CD4-positive, alpha-beta T cell treated with Interleukin-12 subunit alpha and Interleukin-12 subunit beta, for 1 hour (primary cell): ENCODE results near the gene KMT2C.
"Not testable (repeated sequence)": the region's sequence is repeated elsewhere in the genome, so short reads cannot be mapped to it uniquely, and the experiment has no call there.

ENCODE experiments used
- DNase-seq: peaks from one replicate; pipeline ENCODE4 v3.0.0-alpha.2; 2020

Gene KMT2C

DNA sequence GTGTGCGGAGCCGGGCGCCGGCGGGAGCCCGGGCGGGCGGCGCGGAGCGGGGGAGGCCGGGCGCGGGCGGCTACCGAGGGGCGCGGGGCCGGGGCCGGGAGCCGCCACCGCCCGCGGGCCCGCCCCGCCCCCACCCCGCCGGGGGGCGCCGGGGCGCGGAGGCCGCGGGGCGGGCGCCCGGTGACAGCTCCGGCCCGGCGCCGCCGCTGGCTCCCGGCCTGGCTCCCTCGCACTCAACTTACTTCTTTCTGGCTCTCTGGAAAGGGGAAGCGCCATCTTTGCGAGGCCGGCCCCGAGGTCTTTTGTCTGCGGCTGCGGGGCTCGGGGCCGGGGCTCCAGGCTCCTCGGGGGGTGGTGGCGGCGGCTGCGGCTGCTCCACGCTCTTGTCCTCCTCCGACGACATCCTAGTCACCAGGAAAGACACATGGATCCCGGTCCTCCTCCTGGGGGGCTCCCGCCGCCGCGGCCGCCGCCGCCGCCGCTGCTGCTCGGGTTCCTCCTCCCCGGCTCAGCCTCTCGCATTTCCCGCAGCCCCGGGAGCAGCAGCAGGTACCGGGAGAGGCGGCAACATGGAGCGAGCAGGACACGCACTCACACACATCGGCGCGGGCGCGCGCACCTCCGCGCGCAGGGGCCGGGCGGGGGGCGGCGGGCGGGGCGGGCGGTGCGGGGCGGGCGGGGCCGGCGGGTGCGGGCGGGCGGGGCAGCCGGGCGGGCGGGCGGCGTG is at the start of gene KMT2C:
Gene KMT2C (minus strand): TSS at position 620 of the 727 bp plus-strand sequence. CDS start 217 bp downstream, at position 403.
- DNase-seq, result peak; percentile 65

DNA sequence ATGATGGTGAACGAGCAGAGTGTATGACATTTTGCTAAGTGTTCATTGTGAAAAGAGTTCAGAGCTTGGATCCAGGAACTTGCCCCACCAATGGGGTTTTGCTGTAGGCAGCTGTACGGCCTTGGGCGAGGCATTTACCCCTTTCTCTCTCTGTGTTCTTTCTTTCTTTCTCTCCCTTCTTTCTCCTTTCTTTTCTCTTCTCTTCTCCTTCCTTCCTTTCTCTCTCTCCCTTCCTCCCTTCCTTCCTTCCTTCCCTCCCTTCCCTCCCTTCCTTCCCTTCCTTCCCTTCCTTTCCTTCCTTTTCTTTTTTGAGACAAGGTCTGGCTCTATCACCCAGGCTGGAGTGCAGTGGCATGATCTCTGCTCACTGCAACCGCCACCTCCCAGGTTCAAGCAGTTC is 45.3 kb upstream of the KMT2C start:
- no peak for DNase-seq

DNA sequence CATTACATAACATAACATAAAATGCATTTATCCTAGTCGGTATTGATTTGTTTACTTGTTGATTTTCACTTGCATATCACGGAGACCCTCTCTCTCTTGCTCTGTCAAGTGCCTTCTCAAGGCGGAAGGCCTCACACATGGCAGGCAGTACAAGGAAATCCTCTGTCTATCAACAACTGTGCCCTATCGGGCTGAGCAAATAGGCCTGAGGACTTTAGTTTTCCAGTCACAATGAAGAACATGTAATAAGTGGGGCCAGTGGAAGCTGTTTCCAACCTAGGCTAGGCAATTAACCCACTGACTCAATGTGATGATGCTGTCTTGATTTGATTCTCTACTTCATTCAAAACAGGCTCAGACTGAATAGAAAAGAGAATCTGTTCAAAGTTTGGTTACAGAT is 44.9 kb upstream of the KMT2C start:
- DNase-seq, result no peak

GRCh38 chr7:152479595-152479994 is 43.8 kb upstream of the KMT2C start:
- no peak for DNase-seq

DNA sequence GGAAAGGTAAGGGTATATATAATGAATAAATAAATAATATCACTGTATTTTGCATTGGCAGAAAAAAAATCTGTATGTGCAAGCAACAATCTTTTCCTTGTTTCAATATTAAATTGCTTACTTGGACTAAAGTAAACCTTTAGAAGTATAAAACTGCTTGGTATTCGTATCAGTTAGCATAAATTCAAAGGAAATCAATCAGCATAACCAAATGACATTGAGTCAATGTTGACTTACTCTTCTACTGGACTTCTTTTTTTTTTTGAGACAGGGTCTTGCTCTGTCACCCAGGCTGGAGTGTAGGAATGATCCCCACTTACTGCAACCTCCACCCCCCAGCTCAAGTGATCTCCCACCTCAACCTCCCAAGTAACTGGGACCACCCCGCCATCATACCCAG is 42.3 kb upstream of the KMT2C start:
- no peak for DNase-seq

DNA sequence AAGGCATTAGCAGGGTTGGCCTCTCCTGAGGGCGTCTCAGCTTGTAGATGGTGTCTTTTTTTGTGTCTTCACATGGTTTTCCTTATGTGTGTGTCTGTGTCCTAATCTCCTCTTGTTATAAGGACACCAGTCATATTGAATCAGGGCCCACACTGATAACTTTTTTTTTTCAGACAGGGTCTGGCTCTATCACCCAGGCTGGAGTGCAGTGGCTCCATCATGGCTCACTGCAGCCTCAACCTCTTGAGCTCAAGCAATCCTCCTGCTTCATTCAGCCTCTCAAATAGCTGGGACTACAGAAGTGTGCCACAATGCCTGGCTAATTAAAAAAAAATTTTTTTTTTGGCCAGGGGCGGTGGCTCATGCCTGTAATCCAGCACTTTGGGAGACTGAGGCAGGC is 41.3 kb upstream of the KMT2C start:
- DNase-seq, result no peak

DNA sequence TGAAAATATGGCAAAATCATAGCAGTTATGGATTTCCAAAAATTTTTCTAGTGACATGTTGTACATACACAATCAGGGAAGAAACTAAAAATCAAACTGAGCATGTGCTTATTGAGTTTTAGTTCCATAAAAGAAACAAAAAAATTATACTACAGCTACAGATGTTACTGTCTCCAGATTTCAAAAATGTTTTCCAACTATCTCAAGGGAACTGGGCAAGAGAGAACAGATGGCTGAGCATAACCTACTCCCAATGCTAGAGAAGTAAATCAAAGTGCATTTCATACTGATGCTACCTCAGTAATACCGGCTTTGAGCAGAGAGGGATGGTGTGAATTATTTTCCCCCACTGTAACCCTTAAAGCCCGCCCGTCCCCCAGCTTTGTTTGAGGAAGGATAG is 40.7 kb upstream of the KMT2C start:
- no peak for DNase-seq

DNA sequence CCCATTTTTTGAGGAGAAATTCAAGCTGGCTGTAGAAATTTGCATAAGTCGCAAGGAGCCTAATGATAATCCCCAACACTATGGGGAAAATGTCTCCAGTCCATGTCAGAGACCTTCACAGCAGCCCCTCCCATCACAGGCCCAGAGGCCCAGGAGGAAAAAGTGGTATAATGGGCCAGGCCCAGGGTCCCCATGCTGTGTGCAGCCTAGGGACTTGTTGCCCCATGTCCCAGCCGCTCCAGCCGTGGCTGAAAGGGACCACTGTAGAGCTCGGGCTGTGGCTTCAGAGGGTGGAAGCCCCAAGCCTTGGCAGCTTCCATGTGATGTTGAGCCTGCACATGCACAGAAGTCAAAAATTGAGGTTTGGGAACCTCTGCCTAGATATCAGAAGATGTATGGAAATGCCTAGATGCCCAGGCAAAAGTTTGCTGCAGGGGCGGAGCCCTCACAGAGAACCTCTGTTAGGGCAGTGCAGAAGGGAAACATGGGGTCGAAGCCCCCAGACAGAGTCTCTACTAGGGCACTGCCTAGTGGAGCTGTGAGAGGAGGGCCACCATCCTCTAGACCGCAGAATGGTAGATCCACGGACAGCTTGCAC is 35.3 kb upstream of the KMT2C start:
- DNase-seq, result not testable (repeated sequence)

DNA sequence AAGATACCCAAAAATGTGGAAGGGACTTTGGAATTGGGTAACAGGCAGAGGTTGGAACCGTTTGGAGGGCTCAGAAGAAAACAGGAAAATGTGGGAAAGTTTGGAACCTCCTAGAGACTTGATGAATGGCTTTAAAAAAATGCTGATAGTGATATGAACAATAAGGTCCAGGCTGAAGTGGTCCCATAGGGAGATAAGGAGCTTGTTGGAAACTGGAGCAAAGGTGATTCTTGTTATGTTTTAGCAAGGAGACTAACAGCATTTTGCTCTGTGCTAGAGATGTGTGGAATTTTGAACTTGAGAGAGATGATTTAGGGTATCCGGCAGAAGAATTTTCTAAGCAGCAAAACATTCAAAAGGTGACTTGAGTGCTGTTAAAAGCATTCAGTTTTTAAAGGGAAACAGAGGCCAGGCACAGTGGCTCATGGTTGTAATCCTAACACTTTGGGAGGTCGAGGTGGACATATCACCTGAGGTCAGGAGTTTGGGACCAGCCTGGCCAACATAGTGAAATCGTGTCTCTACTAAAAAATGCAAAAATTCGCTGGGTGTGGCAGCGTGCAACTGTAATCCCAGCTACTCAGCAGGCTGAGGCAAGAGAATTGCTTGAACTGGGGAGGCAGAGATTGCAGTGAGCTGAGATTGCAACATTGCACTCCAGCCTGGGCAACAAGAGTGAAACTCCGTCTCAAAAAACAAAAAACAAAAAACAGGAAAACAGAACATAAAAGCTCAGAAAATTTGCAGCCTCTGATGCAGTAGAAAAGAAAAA is 34.6 kb upstream of the KMT2C start:
- not testable (repeated sequence) for DNase-seq

- DNase-seq, result not testable (repeated sequence)
Measured at GRCh38 chr7:152469576-152469975, 33.8 kb upstream of the KMT2C start.

DNA sequence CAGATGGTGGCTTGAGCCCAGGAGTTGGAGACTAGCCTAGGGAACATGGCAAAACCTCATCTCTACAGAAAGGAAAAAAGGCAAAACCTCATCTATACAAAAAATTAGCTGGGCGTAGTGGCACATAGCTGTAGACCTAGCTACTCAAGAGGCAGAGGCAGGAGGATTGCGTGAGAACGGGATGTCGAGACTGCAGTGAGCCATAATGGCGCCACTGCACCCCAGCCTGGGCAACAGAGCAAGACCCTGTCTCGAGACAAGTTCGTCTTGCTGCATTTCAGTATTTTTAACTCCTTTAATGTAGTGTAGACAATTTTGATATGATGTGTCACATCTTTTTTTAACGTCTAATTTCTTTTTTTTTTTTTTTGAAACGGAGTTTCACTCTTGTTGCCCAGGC is 31.4 kb upstream of the KMT2C start:
- DNase-seq, result no peak

DNA sequence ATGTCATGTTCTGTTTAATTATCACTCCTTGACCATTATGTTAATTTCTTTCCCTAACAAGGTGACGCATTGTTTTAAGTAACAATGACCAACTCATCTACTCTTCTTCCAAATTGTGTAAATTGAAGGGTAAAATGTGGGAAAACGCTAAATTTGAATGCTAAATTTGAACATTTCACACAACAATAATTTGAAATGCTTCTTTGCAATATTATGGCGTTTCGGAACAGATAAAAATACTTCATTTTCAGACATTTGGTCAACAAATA is 29.2 kb upstream of the KMT2C start:
- no peak for DNase-seq

- peak; percentile 74 for DNase-seq
Measured at GRCh38 chr7:152464312-152465118, 28.7 kb upstream of the KMT2C start.

DNA sequence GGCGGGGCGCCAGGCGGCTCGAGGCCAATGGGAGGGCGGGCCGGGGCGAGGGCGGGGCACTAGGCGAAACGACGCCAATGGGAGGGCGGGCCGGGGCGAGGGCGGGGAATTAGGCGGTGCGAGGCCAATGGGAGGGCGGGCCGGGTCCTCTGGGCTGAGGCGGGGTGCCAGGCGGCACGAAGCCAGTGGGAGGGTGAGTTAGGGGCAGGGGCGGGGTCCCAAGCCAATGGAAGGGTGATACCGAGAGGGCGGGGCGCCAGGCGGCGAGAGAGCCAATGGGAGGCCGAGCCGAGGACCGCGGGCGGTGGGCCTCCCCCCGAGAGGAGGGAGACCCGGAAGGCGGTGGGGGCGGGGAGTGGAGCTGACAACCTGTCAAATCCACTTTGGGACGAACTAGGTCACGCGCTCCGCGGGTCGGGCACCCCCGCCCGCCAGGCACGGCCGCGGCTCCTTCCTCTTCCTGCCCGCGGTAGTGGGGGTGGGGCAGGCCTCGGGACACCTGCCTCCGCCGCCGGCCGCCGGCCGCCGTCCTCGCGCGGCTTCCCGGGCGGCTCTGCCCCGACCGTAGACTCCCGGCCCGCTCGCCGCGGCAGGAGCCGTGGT is 28.0 kb upstream of the KMT2C start:
- DNase-seq, result peak; percentile 100

GRCh38 chr7:152462995-152463708 is 27.3 kb upstream of the KMT2C start:
- no peak for DNase-seq

GRCh38 chr7:152459724-152460251 is 24.0 kb upstream of the KMT2C start:
- no peak for DNase-seq

DNA sequence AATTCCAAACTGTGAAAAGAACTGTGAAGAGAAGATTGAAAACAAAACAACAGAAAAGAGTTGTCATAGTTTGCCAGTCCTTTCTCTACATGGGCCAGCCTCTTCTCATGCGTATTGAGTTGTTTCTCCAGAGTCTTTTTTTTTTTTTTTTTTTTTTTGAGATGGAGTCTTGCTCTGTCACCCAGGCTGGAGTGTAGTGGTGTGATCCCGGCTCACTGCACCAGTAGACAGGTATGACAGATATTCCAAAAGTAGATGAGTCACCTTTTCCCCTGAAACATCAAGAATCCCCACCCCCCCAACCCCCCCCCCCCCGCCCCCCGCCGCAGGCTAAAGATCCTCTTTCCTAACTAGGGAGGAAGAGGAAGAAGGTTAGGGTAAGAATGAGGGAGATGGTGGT is 15.6 kb upstream of the KMT2C start:
- DNase-seq, result no peak

DNA sequence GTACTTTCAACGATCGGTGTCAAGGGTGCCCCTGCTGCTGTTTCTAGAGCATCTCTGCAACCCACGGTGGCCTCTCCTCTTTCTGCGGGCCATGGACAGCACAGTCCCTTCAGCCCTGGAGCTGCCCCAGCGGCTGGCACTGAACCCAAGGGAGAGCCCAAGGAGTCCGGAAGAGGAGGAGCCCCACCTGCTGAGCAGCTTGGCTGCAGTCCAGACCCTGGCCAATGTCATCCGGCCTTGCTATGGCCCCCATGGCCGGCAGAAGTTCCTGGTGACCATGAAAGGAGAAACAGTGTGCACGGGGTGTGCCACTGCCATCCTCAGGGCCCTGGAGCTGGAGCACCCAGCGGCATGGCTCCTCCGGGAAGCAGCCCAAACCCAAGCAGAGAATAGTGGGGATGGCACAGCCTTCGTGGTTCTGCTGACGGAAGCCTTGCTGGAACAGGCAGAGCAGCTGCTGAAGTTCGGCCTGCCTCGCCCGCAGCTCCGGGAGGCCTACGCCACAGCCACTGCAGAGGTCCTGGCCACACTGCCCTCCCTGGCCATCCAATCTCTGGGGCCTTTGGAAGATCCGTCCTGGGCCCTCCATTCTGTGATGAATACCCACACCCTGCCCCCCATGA is 9.7 kb upstream of the KMT2C start:
- not testable (repeated sequence) for DNase-seq

DNA sequence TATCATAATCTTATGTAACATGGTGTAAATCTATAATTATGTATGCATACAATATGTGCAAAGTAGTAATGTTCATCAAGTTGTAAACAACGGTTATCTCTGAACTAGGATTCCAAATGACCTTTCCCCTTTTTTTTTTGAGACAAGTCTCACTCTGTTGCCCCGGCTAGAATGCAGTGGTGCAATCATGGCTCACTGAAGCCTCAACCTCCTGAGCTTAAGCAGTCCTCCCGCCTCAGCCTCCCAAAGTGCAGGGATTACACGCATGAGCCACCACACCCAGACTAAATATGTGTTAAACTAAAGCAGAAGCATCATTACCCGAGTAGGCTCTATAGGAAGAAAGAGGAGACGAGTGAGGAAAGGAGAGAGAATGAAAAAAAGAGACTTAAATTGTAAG is 7.8 kb upstream of the KMT2C start:
- no peak for DNase-seq

DNA sequence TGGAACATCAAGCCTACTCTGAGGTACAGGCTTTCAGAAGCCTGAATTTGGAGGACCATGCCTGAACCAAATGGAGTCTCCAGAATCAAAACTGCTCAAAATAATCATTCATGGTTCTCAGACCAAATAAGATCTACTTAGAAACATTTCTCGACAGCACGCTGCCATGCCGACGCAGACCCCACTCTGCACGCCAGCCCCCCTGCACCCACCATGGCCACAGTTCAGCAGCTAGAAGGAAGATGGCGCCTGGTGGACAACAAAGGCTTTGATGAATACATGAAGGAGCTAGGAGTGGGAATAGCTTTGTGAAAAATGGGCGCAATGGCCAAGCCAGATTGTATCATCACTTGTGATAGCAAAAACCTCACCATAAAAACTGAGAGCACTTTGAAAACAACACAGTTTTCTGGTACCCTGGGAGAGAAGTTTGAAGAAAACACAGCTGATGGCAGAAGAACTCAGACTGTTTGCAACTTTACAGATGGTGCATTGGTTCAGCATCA is 6.6 kb upstream of the KMT2C start:
- no peak for DNase-seq

- DNase-seq, result not testable (repeated sequence)
Measured at GRCh38 chr7:152441810-152442209, 6.0 kb upstream of the KMT2C start.
